ENCODE data around the gene SNX5.

SNX5 gene

GRCh38 chr20:17976305-17976704, 7.7 kb upstream of the SNX5 start:
- no peak for TF ChIP-seq CTCF (IDR thresholded peaks at IDR 0.05; ENCODE audit: insufficient read depth, missing control alignments)
- FAIRE-seq (no peak), DNase-seq (ENCODE audit: insufficient read length, low spot score) (no peak)

GRCh38 chr20:17972121-17972520, 3.5 kb upstream of the SNX5 start:
- TF ChIP-seq CTCF (IDR thresholded peaks at IDR 0.05; ENCODE audit: insufficient read depth, missing control alignments) = no peak
- no peak for DNase-seq (ENCODE audit: insufficient read length, low spot score)
- no peak for FAIRE-seq

- no peak for FAIRE-seq
- TF ChIP-seq CTCF (IDR thresholded peaks at IDR 0.05; ENCODE audit: insufficient read depth, missing control alignments) = no peak
- DNase-seq (ENCODE audit: insufficient read length, low spot score) = no peak
These were observed 2.9 kb upstream of the SNX5 start for GRCh38 chr20:17971300-17972013.

GRCh38 chr20:17969884-17970409, 1.4 kb upstream of the SNX5 start:
- TF ChIP-seq CTCF (IDR thresholded peaks at IDR 0.05; ENCODE audit: insufficient read depth, missing control alignments) = no peak
- FAIRE-seq (no peak), DNase-seq (ENCODE audit: insufficient read length, low spot score) (no peak)

GRCh38 chr20:17969278-17969883, 787 bp upstream of the SNX5 start:
- FAIRE-seq = no peak
- no peak for DNase-seq (ENCODE audit: insufficient read length, low spot score)
- no peak for TF ChIP-seq CTCF (IDR thresholded peaks at IDR 0.05; ENCODE audit: insufficient read depth, missing control alignments)

GRCh38 chr20:17967521-17968365, 851 bp downstream of the SNX5 start:
- FAIRE-seq (no peak), DNase-seq (ENCODE audit: insufficient read length, low spot score) (no peak)
- TF ChIP-seq CTCF (IDR thresholded peaks at IDR 0.05; ENCODE audit: insufficient read depth, missing control alignments) = no peak

Data from D721Med (cell line).